DOHH2 (cell line): ENCODE measurements around the gene SLC38A3.

Experiments
- H3F3A ChIP-seq: fragments of 200-600 bp; sonication (generic), shearing (Covaris generic); 2 replicates; pipeline ENCODE4 v1.6.0; 2016; ENCODE audit warnings: antibody characterized with exemption, mild to moderate bottlenecking; ENCODE audit not compliant: control insufficient read depth, insufficient read depth
- H3K27ac ChIP-seq: fragments of 200-600 bp; sonication (generic); 2 replicates; pipeline ENCODE4 v1.5.1; 2014; ENCODE audit warnings: low read depth, mild to moderate bottlenecking, low read length, moderate library complexity
- H3K27me3 ChIP-seq: fragments of 200-600 bp; sonication (generic); 2 replicates; pipeline ENCODE4 v1.6.1; 2014; ENCODE audit warnings: mild to moderate bottlenecking, low read length, mixed read lengths; ENCODE audit not compliant: control insufficient read depth
- H3K36me3 ChIP-seq: fragments of 200-600 bp; sonication (generic); 2 replicates; pipeline ENCODE4 v1.6.1; 2014; ENCODE audit warnings: mild to moderate bottlenecking, low read length, moderate library complexity, mixed read lengths; ENCODE audit not compliant: control insufficient read depth
- H3K4me1 ChIP-seq: fragments of 200-600 bp; sonication (generic); 2 replicates; pipeline ENCODE4 v1.6.1; 2014; ENCODE audit warnings: mild to moderate bottlenecking, low read length, mixed read lengths; ENCODE audit not compliant: control insufficient read depth
- H3K4me2 ChIP-seq: fragments of 200-600 bp; sonication (generic); 2 replicates; pipeline ENCODE4 v1.6.0; 2014; ENCODE audit warnings: mild to moderate bottlenecking, low read length, moderate library complexity
- H3K4me3 ChIP-seq: fragments of 200-600 bp; sonication (generic); 2 replicates; pipeline ENCODE4 v1.5.1; 2014; ENCODE audit warnings: mild to moderate bottlenecking, low read length, mixed read lengths
- H3K79me2 ChIP-seq: fragments of 200-600 bp; sonication (generic); 2 replicates; pipeline ENCODE4 v1.6.1; 2014; ENCODE audit warnings: mild to moderate bottlenecking, low read length, mixed read lengths; ENCODE audit not compliant: control insufficient read depth
- H3K9me2 ChIP-seq: fragments of 200-600 bp; sonication (generic); replicated peaks from 2 replicates; pipeline ENCODE4 v1.6.1; 2014; ENCODE audit warnings: mild to moderate bottlenecking, low read length, mixed read lengths; ENCODE audit not compliant: control insufficient read depth
- H3K9me3 ChIP-seq: fragments of 200-600 bp; sonication (generic); 2 replicates; pipeline ENCODE4 v1.6.1; 2014; ENCODE audit warnings: antibody characterized with exemption, low read length, mixed read lengths; ENCODE audit not compliant: control insufficient read depth, insufficient read depth
- H4K20me1 ChIP-seq: fragments of 200-600 bp; sonication (generic); 2 replicates; pipeline ENCODE4 v1.6.0; 2014; ENCODE audit warnings: low read depth, mild to moderate bottlenecking, antibody characterized with exemption, low read length, moderate library complexity; ENCODE audit not compliant: control insufficient read depth, insufficient read depth
- EZH2phosphoT487 ChIP-seq: fragments of 200-600 bp; sonication (generic); IDR thresholded peaks from 2 replicates; pipeline ENCODE4 v1.6.1; 2017; ENCODE audit warnings: borderline replicate concordance, mild to moderate bottlenecking, antibody characterized with exemption, low read length, moderate library complexity, mixed read lengths
- TF ChIP-seq, protein P1 (sequence below): fragments of 200-600 bp; sonication (generic); IDR thresholded peaks from one replicate; pipeline ENCODE4 v1.5.1; 2014; ENCODE audit warnings: antibody characterized with exemption, mild to moderate bottlenecking, low read depth, low read length; ENCODE audit not compliant: poor library complexity, severe bottlenecking

SLC38A3 gene

GRCh38 chr3:50196253-50196801 is 8.7 kb upstream of the SLC38A3 start:
- Histone ChIP-seq H4K20me1 (no peaks in the 10 kb centered on the region), H3K4me1 (peaks cover 10% of the 10 kb centered on the region), H3K27me3 (peaks cover 24% of the 10 kb centered on the region; the same call in 1 of the 2 replicates), H3F3A (no peaks in the 10 kb centered on the region), H3K27ac (no peak overlapping the region), H3K9me2 (no peaks in the 10 kb centered on the region), H3K36me3 (no peaks in the 10 kb centered on the region), H3K79me2 (no peaks in the 10 kb centered on the region), H3K4me2 (no peak overlapping the region), H3K9me3 (no peaks in the 10 kb centered on the region), H3K4me3 (no peak overlapping the region)
- TF ChIP-seq, protein P1, sequence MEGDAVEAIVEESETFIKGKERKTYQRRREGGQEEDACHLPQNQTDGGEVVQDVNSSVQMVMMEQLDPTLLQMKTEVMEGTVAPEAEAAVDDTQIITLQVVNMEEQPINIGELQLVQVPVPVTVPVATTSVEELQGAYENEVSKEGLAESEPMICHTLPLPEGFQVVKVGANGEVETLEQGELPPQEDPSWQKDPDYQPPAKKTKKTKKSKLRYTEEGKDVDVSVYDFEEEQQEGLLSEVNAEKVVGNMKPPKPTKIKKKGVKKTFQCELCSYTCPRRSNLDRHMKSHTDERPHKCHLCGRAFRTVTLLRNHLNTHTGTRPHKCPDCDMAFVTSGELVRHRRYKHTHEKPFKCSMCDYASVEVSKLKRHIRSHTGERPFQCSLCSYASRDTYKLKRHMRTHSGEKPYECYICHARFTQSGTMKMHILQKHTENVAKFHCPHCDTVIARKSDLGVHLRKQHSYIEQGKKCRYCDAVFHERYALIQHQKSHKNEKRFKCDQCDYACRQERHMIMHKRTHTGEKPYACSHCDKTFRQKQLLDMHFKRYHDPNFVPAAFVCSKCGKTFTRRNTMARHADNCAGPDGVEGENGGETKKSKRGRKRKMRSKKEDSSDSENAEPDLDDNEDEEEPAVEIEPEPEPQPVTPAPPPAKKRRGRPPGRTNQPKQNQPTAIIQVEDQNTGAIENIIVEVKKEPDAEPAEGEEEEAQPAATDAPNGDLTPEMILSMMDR = no peak
- no peak for TF ChIP-seq EZH2phosphoT487

- no peak overlapping the region for H3K4me3 ChIP-seq
- H3K9me3 ChIP-seq = no peaks in the 10 kb centered on the region
- peaks cover 57% of the 10 kb centered on the region for H3K27me3 ChIP-seq
- H3K27ac ChIP-seq = no peak overlapping the region
- no peaks in the 10 kb centered on the region for H3F3A ChIP-seq
- no peaks in the 10 kb centered on the region for H3K79me2 ChIP-seq
- no peaks in the 10 kb centered on the region for H3K9me2 ChIP-seq
- no peaks in the 10 kb centered on the region for H4K20me1 ChIP-seq
- H3K4me2 ChIP-seq = no peak overlapping the region
- TF ChIP-seq, protein P1 = no peak
- no peak for TF ChIP-seq EZH2phosphoT487
- 0 out of 2 replicates have a peak, but pooled peaks cover 3% of the 10 kb centered on the region for H3K4me1 ChIP-seq
- H3K36me3 ChIP-seq = no peaks in the 10 kb centered on the region
These were observed 3.3 kb upstream of the SLC38A3 start for GRCh38 chr3:50201573-50202315.

- Histone ChIP-seq H3K4me3 (no peak overlapping the region), H3K27me3 (peaks cover 60% of the 10 kb centered on the region), H3K4me2 (no peak overlapping the region), H3K9me3 (no peaks in the 10 kb centered on the region), H3K79me2 (no peaks in the 10 kb centered on the region), H3K27ac (no peak overlapping the region), H3K4me1 (0 out of 2 replicates have a peak, but pooled peaks cover 3% of the 10 kb centered on the region), H3F3A (no peaks in the 10 kb centered on the region), H3K36me3 (no peaks in the 10 kb centered on the region), H3K9me2 (no peaks in the 10 kb centered on the region), H4K20me1 (no peaks in the 10 kb centered on the region)
- TF ChIP-seq, protein P1 = no peak
- no peak for TF ChIP-seq EZH2phosphoT487
These were observed 2.5 kb upstream of the SLC38A3 start for GRCh38 chr3:50202353-50203112.
